Neuronal stem cell (in vitro differentiated cells): Measurements from ENCODE around the gene HTRA3.

Experiments
- DNase-seq: peaks from one replicate; pipeline ENCODE4 v3.0.0-alpha.2; 2013; ENCODE audit warnings: low spot score
- H2AFZ ChIP-seq: one replicate; pipeline ENCODE4 v1.6.1; 2013; ENCODE audit warnings: mild to moderate bottlenecking, low read length, inconsistent platforms
- H2AK5ac ChIP-seq: 2 replicates; pipeline ENCODE4 v1.6.1; 2013; ENCODE audit warnings: low read depth, mild to moderate bottlenecking, inconsistent platforms, low read length, moderate library complexity, mixed read lengths
- H2BK120ac ChIP-seq: 2 replicates; pipeline ENCODE4 v1.6.1; 2013; ENCODE audit warnings: low read depth, mild to moderate bottlenecking, inconsistent platforms, low read length, moderate library complexity, mixed read lengths
- H2BK12ac ChIP-seq: one replicate; pipeline ENCODE4 v1.6.1; 2013; ENCODE audit warnings: low read length, inconsistent platforms
- H2BK15ac ChIP-seq: 2 replicates; pipeline ENCODE4 v1.6.1; 2013; ENCODE audit warnings: mild to moderate bottlenecking, low read length, inconsistent platforms, mixed read lengths
- H2BK5ac ChIP-seq: one replicate; pipeline ENCODE4 v1.6.1; 2013; ENCODE audit warnings: inconsistent platforms, mild to moderate bottlenecking, low read length, moderate library complexity
- H3K14ac ChIP-seq: one replicate; pipeline ENCODE4 v1.6.1; 2013; ENCODE audit warnings: low read length, inconsistent platforms
- H3K18ac ChIP-seq: 2 replicates; pipeline ENCODE4 v1.6.1; 2013; ENCODE audit warnings: low read length, inconsistent platforms
- H3K23ac ChIP-seq: 2 replicates; pipeline ENCODE4 v1.6.1; 2013; ENCODE audit warnings: low read depth, mild to moderate bottlenecking, mixed read lengths, low read length, inconsistent platforms; ENCODE audit not compliant: poor library complexity
- H3K27ac ChIP-seq: replicated peaks from 3 replicates; pipeline ENCODE4 v1.5.1; 2013; ENCODE audit warnings: low read length, inconsistent platforms
- H3K27me3 ChIP-seq, 3 experiments: 2 replicates each; pipeline ENCODE4 v1.6.1; 2013; ENCODE audit warnings: low read length in 3 of 3, mild to moderate bottlenecking in 2 of 3, inconsistent platforms in 1 of 3, low read depth in 1 of 3, mixed read lengths in 1 of 3, moderate library complexity in 1 of 3; ENCODE audit not compliant: control insufficient read depth in 3 of 3, insufficient read depth in 3 of 3
- H3K36me3 ChIP-seq, 2 donors: replicated peaks in 1 of 2; 2 replicates each; pipeline ENCODE4 v1.6.1; 2013; ENCODE audit warnings: low read length in 2 of 2; ENCODE audit not compliant: control insufficient read depth in 2 of 2, insufficient read depth in 2 of 2
- H3K4ac ChIP-seq: 2 replicates; pipeline ENCODE4 v1.6.1; 2013; ENCODE audit warnings: inconsistent platforms, mild to moderate bottlenecking, low read length, moderate library complexity
- H3K4me1 ChIP-seq, 2 donors: 1 replicate in 1 of 2; 2 replicates in 1 of 2; pipeline ENCODE4 v1.6.1; 2013; ENCODE audit warnings: low read length in 2 of 2, low read depth in 1 of 2; ENCODE audit not compliant: control insufficient read depth in 2 of 2, insufficient read depth in 1 of 2
- H3K4me2 ChIP-seq: one replicate; pipeline ENCODE4 v1.6.1; 2013; ENCODE audit warnings: mild to moderate bottlenecking, low read length, inconsistent platforms; ENCODE audit not compliant: insufficient read depth, poor library complexity, severe bottlenecking
- H3K4me3 ChIP-seq, 2 donors: 2 replicates each; pipeline ENCODE4 v1.5.1; 2013; ENCODE audit warnings: low read length in 2 of 2, mild to moderate bottlenecking in 2 of 2, inconsistent platforms in 1 of 2, moderate library complexity in 1 of 2
- H3K79me1 ChIP-seq: one replicate; pipeline ENCODE4 v1.6.1; 2013; ENCODE audit warnings: low read depth, mild to moderate bottlenecking, inconsistent platforms, low read length, moderate library complexity
- H3K9ac ChIP-seq: one replicate; pipeline ENCODE4 v1.6.1; 2013; ENCODE audit warnings: mild to moderate bottlenecking, low read depth, low read length, inconsistent platforms; ENCODE audit not compliant: poor library complexity
- H3K9me3 ChIP-seq, 2 donors: replicated peaks in 1 of 2; 2 replicates each; pipeline versions ENCODE3 to v1.6.1; 2013; ENCODE audit warnings: low read length in 2 of 2, mild to moderate bottlenecking in 2 of 2, inconsistent platforms in 1 of 2, low read depth in 1 of 2, mixed read lengths in 1 of 2, moderate library complexity in 1 of 2; ENCODE audit not compliant: control insufficient read depth in 2 of 2, insufficient read depth in 1 of 2
- H4K8ac ChIP-seq: one replicate; pipeline ENCODE4 v1.6.1; 2013; ENCODE audit warnings: low read depth, mild to moderate bottlenecking, inconsistent platforms, low read length, moderate library complexity
- H4K91ac ChIP-seq: one replicate; pipeline ENCODE4 v1.6.1; 2013; ENCODE audit warnings: low read length, low read depth, mild to moderate bottlenecking, inconsistent platforms; ENCODE audit not compliant: poor library complexity
- WGBS, 2 donors: extraction: QIAGEN DNeasy Blood & Tissue Kit; methylation state at CpG; one replicate each; pipeline ENCODE4 v1.1.7; 2013; ENCODE audit warnings: missing lambda C conversion rate in 2 of 2, mixed read lengths in 1 of 2; ENCODE audit not compliant: insufficient read length in 2 of 2, insufficient replicate concordance in 1 of 2; ENCODE audit errors: extremely low coverage in 2 of 2; 5-methylcytosine and 5-hydroxymethylcytosine counted together

HTRA3 gene

DNA sequence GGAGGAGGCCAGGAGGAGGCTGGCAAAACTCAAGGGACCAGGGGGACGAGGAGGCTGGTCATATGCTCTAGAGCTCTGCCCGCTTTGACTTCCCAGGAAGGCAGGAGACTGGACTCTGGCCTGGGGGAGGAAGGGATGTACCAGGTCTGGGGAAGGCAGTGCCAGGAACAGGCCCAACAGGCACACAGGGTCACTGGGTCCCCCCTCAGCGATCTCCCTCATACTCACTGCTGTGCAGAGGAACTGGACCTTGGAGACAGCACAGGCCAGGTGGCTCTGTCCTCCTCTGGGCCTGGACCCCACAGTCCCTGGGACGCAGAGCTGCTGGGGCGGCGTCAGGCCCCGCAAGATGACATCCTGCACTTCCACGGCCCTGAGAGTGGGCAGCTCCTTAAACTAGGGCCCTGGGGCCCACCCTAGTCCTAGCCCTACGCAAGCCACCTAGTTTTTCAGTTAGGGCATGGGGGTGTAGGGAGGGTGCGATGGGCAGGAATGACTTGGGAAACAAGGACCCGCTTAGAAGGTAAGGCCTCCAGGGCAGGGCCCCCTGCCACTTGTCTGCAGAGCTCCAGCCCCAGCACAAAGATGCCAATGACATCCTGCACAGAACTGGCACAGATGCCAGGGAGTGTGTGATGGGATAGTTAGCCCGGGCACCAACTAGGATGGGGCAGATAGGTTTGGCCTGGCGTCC, 59.5 kb downstream of the HTRA3 start:
- no peak for DNase-seq
- H3K9ac ChIP-seq: no peak overlapping the region
- H2BK5ac ChIP-seq: peak overlapping the region; percentile 44
- H3K4me2 ChIP-seq: no peak overlapping the region
- peak overlapping the region; percentile 82 for H3K18ac ChIP-seq
- no peak overlapping the region for H2BK15ac ChIP-seq
- H3K9me3 ChIP-seq: peaks cover 0 to 4% of the 10 kb centered on the region in 2 donors
- no peak overlapping the region for H3K4ac ChIP-seq
- H2AK5ac ChIP-seq: peak overlapping the region; percentile 78
- H2BK12ac ChIP-seq: peak overlapping the region; percentile 30
- no peak overlapping the region for H2AFZ ChIP-seq
- H3K4me3 ChIP-seq: no peak overlapping the region
- no peaks in the 10 kb centered on the region for H3K36me3 ChIP-seq
- peaks cover 0 to 10% (median 0%) of the 10 kb centered on the region in 3 experiments for H3K27me3 ChIP-seq
- H4K91ac ChIP-seq: no peak overlapping the region
- H3K79me1 ChIP-seq: no peaks in the 10 kb centered on the region
- H3K27ac ChIP-seq: no peak overlapping the region
- peak overlapping the region; percentile 17 for H3K14ac ChIP-seq
- H3K23ac ChIP-seq: peak overlapping the region; percentile 66
- no CpG with 5 or more reads among the region's 13 CpGs for WGBS, 2 donors
- H3K4me1 ChIP-seq: no peaks in the 10 kb centered on the region
- H4K8ac ChIP-seq: no peak overlapping the region
- no peak overlapping the region for H2BK120ac ChIP-seq

- Histone ChIP-seq H3K18ac (peak overlapping the region; percentile 52), H2BK120ac (no peak overlapping the region), H3K27me3 (peaks cover 0 to 10% (median 0%) of the 10 kb centered on the region in 3 experiments), H4K8ac (no peak overlapping the region), H2BK5ac (no peak overlapping the region), H3K23ac (no peak overlapping the region), H2BK12ac (no peak overlapping the region), H3K4me1 (no peaks in the 10 kb centered on the region), H3K27ac (no peak overlapping the region), H3K4me2 (no peak overlapping the region), H2BK15ac (no peak overlapping the region), H2AFZ (no peak overlapping the region), H3K79me1 (no peaks in the 10 kb centered on the region), H3K4ac (no peak overlapping the region), H4K91ac (no peak overlapping the region), H3K14ac (peak overlapping the region; percentile 63), H3K9ac (no peak overlapping the region), H3K4me3 (no peak overlapping the region), H2AK5ac (peak overlapping the region; percentile 78), H3K9me3 (peaks cover 0 to 3% of the 10 kb centered on the region in 2 donors), H3K36me3 (no peaks in the 10 kb centered on the region)
- DNase-seq: no peak
- no CpG with 5 or more reads among the region's 6 CpGs for WGBS, 2 donors
These were observed 60.0 kb downstream of the HTRA3 start for GRCh38 chr4:8329560-8329858.

DNA sequence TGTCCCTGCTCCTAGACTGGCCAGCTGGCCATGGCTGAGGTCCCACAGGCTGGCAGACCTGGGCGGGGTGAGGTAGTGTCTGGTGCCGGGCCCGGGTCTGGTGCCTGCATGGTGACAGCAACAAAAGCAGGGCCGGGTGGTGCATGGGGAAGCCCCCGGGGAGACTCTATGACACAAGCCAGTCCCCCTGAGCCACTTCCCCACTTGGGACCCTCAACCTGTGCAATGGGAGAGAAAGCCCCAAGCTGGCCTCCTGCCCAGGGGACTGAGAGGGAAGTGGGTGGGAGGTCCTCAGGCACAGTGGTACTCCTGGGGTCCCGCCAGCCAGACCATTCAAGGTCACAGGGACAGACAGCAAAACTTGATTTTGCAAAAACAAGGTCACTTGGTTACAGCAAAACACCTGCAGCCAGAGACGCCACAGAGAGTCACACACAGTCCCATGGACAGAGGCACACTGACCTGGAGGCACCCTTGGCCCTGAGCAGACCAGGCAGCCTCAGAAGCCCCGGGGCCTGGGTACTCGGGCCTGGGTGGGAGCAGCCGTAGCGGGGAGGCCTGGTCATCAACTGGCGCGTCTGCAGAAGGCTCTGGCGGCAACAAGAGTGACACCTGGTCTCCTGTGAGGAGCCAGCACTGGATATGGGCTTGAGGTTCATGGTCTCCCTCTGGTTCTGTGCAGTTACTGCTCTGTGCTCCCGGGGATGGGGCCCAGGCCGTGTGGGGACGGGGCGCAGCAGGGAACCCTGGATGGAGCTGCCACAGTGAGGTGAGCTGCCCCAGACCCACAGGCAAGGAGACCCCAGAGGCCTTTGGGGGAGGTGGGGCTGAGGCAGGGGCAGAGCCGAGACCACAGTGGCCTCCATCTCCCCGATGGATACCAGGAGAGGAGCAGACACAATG, 60.6 kb downstream of the HTRA3 start:
- no peak for DNase-seq

More for the DNA sequence above, 60.6 kb downstream of the HTRA3 start:
- H3K4ac ChIP-seq: no peak overlapping the region
- H4K8ac ChIP-seq: peak overlapping the region; percentile 9
- WGBS, 2 donors: no CpG with 5 or more reads among the region's 20 CpGs
- H2BK120ac ChIP-seq: peak overlapping the region; percentile 67
- peak overlapping the region; percentile 78 for H3K14ac ChIP-seq
- no peak overlapping the region for H3K9ac ChIP-seq
- no peak overlapping the region for H3K23ac ChIP-seq
- H2AK5ac ChIP-seq: peak overlapping the region; percentile 78
- H3K4me3 ChIP-seq: no peak overlapping the region
- no peaks in the 10 kb centered on the region for H3K4me1 ChIP-seq
- no peaks in the 10 kb centered on the region for H3K79me1 ChIP-seq
- H3K36me3 ChIP-seq: no peaks in the 10 kb centered on the region
- H2BK12ac ChIP-seq: peak overlapping the region; percentile 78
- H2BK15ac ChIP-seq: peak overlapping the region; percentile 9
- H4K91ac ChIP-seq: no peak overlapping the region
- H2AFZ ChIP-seq: no peak overlapping the region
- peaks cover 0 to 1% of the 10 kb centered on the region in 2 donors for H3K9me3 ChIP-seq
- peaks cover 0 to 10% (median 0%) of the 10 kb centered on the region in 3 experiments for H3K27me3 ChIP-seq
- H3K18ac ChIP-seq: peak overlapping the region; percentile 77
- no peak overlapping the region for H3K27ac ChIP-seq
- no peak overlapping the region for H2BK5ac ChIP-seq
- H3K4me2 ChIP-seq: no peak overlapping the region
